Measurements from ENCODE around the gene DNAH6.

GRCh38 chr2:84496386-84496785, 19.9 kb upstream of the DNAH6 start:
- no peak for TF ChIP-seq FOXA1 (IDR thresholded peaks at IDR 0.05)
- TF ChIP-seq SP1 (IDR thresholded peaks at IDR 0.05), result no peak
- no peak for TF ChIP-seq SUZ12 (IDR thresholded peaks at IDR 0.05)
- TF ChIP-seq ELF4 (IDR thresholded peaks at IDR 0.05), result no peak
- TF ChIP-seq FOXM1 (IDR thresholded peaks at IDR 0.05; ENCODE audit: borderline replicate concordance), result no peak
- TF ChIP-seq LEF1 (IDR thresholded peaks at IDR 0.05; ENCODE audit: borderline replicate concordance), result no peak
- no peak for TF ChIP-seq TARDBP (IDR thresholded peaks at IDR 0.05)

Measured in HEK293T (cell line).